CD4-positive, alpha-beta T cell treated with Interferon alpha-2 for 1 hour (primary cell): ENCODE results near the gene RNASE12.
A peak's percentile ranks its signal among the peaks of the same experiment; 100 is the strongest.
"Not testable (repeated sequence)": the region's sequence is repeated elsewhere in the genome, so short reads cannot be mapped to it uniquely, and the experiment has no call there.

ENCODE experiments used
- DNase-seq, 2 donors: peaks; one replicate each; pipeline ENCODE4 v3.0.0-alpha.2; 2020 to 2022

RNASE12 gene, protein sequence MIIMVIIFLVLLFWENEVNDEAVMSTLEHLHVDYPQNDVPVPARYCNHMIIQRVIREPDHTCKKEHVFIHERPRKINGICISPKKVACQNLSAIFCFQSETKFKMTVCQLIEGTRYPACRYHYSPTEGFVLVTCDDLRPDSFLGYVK

DNA sequence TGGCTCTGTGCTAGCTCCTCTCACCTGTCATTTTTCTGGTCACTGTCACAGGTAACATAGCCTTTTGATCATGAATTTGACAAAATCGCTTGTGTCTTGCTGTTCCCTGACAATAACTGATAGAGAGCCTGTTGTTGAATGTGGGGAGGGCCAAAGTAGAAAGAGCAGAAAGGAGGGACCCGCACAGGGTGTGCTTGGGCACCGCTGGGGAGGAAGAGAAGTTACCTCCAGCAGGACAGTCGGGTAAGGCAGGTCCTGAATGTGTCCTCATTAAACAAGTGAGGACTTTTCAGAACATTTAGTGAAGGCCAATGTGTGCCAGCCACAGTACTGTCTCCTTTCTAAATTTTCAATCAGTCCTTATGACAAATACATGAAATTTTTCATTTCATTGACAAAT, at the start of gene RNASE12:
Gene RNASE12 (minus strand): TSS at position 142 of the 400 bp plus-strand sequence. CDS start 653 bp downstream, outside the sequence.
- no peak for DNase-seq

GRCh38 chr14:20632831-20633691, 41.9 kb upstream of the RNASE12 start:
- peak; percentile 65 to 85 for DNase-seq

- DNase-seq, result no peak
Measured at GRCh38 chr14:20632448-20632830, 41.3 kb upstream of the RNASE12 start.

GRCh38 chr14:20631880-20632389, 40.8 kb upstream of the RNASE12 start:
- DNase-seq, result no peak

- peak; percentile 48 to 79 for DNase-seq
Measured at GRCh38 chr14:20631023-20631879, 40.1 kb upstream of the RNASE12 start.

GRCh38 chr14:20630340-20631022, 39.3 kb upstream of the RNASE12 start:
- DNase-seq, result peak; percentile 52 to 68

DNA sequence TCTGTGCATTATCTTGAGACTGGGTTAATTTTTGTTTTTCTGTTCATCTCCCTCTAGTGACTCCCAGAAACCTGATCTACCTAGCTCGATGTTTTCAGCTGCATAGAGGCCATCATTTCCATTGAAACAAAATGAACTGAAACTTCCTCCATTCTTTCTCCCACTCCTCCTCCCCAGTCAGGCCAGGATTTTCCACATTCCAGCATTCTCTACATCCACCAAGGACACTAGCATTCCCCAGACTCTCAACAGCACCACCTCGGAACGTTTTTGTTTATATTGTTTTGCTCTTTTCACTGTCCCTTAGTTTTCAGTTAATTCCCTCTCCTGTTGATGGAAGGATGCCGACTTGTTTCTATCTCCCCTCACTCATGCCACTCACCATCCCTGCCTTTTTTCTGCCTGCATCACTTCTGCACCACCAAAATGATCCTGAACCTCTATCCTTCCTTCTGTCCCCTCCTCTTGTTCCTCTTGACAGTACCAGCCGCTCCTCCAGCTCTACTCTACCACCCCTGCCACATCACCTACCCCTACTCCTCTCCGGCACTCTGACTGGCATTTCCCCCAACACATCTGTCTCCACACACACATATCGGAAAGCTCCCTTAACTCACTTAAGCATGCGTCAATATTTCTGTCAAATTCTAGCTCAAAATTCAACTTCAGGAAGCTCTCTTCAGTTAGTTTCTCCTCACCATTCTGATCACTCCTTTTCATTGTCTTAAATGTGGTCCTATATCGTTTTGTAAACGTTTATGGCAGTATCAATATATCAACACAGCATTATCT, 37.1 kb upstream of the RNASE12 start:
- DNase-seq, result no peak

- DNase-seq, result no peak
Measured at GRCh38 chr14:20627346-20628027, 36.3 kb upstream of the RNASE12 start.

- DNase-seq, result no peak
Measured at GRCh38 chr14:20626274-20626673, 35.1 kb upstream of the RNASE12 start.

DNA sequence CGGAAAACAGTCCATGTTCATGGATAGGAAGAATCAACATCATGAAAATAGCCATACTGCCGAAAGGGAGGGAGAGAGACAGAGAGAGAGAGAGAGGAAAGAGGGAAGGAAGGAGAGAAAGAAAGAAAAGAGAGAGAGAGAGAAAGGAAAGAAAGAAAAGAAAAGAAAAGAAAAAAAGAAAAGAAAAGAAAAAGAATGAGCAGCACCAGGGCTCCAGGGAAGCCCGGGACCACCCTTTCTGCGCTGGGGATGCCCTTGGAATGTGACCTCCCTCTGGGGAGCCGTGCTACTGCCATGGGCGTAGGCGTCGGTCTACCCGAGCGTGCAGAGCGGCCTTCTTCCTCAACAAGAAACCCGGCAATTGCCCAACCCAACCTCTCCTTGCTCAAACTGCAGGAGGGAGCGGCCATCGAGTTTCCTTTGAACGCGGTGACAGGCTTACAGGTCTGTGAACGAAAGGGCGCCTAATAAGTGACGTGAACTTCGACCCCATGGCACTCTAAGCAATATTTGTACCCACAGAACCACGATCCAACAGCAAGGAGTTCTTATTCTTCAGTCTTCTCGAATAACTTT, 33.4 kb upstream of the RNASE12 start:
- peak; percentile 66 for DNase-seq

- no peak for DNase-seq
Measured at GRCh38 chr14:20623798-20624197, 32.6 kb upstream of the RNASE12 start.

DNA sequence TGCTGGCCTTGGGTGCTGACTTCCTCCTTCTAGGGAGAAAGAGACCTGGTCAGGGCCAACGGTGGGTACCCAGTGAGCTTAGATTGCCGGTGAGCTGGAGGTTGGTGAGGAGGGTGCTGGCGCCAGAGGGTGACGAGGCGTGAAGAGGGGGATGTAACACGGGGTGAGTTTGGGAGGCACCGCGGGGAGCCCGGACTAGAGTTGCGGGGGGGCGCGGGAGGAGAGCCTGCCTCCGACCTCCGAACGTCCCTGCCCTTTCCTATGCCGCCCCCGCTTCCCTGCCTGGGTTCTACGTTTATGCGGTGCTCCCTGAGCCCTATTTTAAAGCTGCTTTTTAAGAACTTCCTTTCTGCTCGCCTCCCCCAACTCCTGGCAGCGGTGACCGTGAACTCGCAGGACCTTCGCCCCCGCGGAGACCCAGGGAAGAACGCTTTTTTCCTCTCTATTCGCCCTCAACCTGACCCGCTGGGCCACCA, 31.7 kb upstream of the RNASE12 start:
- DNase-seq, result no peak

- no peak for DNase-seq
Measured at GRCh38 chr14:20620798-20621478, 29.8 kb upstream of the RNASE12 start.

- DNase-seq, result not testable (repeated sequence)
Measured at GRCh38 chr14:20619688-20620087, 28.5 kb upstream of the RNASE12 start.

DNA sequence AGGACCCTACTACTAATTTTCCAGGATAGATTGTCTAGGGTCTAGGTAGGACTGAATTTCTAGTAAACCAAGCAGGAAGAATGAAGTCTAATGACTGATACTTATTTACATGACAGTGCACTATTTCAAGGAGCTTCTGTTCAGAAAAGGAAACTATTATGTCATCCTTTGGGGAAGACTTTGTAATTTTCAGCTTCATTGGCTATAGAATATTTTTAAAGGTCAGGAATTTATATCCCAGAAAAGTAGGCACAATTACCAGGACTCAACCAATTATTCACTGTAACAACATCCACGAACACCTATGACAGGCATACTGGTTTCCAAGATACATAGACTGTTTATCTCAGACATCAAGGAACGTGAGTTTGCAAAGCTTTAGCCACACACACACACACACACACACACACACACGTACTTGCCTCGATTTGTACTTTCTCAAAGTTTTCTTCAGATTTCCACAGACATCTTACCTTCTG, 27.1 kb upstream of the RNASE12 start:
- no peak for DNase-seq

DNA sequence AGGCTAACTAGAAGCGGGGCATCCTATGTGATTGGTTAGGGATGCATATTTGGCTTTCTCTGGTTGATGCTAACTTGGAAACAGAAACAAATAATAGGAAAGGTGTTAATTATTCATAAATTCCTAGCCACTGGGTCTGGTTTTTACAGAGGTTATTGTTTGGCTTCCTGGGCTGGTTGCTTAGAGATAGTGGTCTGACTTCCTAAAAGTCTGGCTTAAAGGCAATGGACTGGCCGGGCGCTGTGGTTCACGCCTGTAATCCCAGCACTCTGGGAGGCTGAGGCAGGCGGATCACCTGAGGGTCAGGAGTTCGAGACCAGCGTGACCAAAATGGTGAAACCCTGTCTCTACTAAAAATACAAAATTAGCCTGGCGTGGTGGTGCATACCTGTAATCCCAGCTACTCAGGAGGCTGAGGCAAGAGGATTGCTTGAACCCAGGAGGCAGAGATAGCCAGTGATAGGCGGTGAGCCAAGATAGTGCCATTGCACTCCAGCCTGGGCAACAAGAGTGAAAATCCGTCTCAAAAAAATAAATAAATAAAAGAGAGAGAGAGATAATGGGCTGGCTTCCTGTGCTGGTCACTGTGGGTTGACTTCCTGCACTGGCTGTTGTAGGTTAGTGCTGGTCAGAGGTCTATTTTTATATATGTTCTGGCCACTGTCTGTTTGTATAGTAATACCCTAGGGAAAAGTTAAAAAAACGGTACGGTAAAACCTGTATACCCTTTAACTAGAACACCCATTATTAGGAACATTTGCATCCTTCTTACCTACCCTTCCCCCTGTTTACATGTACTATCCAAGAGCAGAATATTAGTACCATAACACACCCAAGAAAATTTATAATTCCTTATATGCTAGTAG, 26.2 kb upstream of the RNASE12 start:
- DNase-seq, result no peak

DNA sequence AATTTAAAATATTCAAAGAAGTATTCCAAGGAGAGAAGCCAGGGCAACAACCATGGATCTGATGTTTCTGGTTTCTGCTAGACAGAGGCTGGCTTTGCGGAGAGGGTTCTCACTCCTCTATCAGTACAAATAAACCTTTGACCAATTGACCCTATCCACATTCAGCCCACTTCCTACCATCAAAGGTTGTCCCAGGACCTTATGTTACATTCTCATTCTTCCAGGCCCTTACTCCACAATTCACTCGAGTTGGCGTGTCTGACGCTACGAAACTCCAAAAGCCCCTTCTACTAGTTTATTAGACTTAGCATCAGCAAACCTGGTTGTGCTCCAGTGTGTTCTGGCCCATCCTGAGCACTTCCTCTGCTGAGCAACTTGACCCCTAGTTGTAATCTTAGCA, 24.8 kb upstream of the RNASE12 start:
- DNase-seq, result no peak

GRCh38 chr14:20614038-20614840, 23.1 kb upstream of the RNASE12 start:
- peak in 1 of 2 donors; percentile 33 for DNase-seq
